HG02938 (cell line): ENCODE measurements around the gene RNF123.

Experiments
- ATAC-seq: cut with Tn5 transposase; IDR thresholded peaks from one replicate; pipeline ENCODE4 v1.9.1; 2021; ENCODE audit warnings: mild to moderate bottlenecking, moderate library complexity; ENCODE audit not compliant: unreplicated experiment

RNF123 gene

GRCh38 chr3:49700453-49701128 is 11.2 kb downstream of the RNF123 start:
- no peak for ATAC-seq

GRCh38 chr3:49701388-49702077 is 12.2 kb downstream of the RNF123 start:
- ATAC-seq, result no peak

GRCh38 chr3:49702672-49703071 is 13.3 kb downstream of the RNF123 start:
- ATAC-seq, result no peak

- ATAC-seq, result no peak
Measured at GRCh38 chr3:49703443-49703927, 14.1 kb downstream of the RNF123 start.

- ATAC-seq, result no peak
Measured at GRCh38 chr3:49703956-49704355, 14.6 kb downstream of the RNF123 start.

- ATAC-seq, result no peak
Measured at GRCh38 chr3:49704629-49705028, 15.3 kb downstream of the RNF123 start.

- no peak for ATAC-seq
Measured at GRCh38 chr3:49705390-49705960, 16.1 kb downstream of the RNF123 start.

GRCh38 chr3:49706456-49707112 is 17.2 kb downstream of the RNF123 start:
- no peak for ATAC-seq

GRCh38 chr3:49707113-49707480 is 17.7 kb downstream of the RNF123 start:
- no peak for ATAC-seq

- no peak for ATAC-seq
Measured at GRCh38 chr3:49709852-49710251, 20.5 kb downstream of the RNF123 start.

- ATAC-seq, result no peak
Measured at GRCh38 chr3:49711489-49711888, 22.1 kb downstream of the RNF123 start.

GRCh38 chr3:49712166-49712565 is 22.8 kb downstream of the RNF123 start:
- ATAC-seq, result no peak

- no peak for ATAC-seq
Measured at GRCh38 chr3:49712631-49713317, 23.4 kb downstream of the RNF123 start.

- no peak for ATAC-seq
Measured at GRCh38 chr3:49713336-49714105, 24.2 kb downstream of the RNF123 start.

- no peak for ATAC-seq
Measured at GRCh38 chr3:49714728-49715550, 25.6 kb downstream of the RNF123 start.

- ATAC-seq, result no peak
Measured at GRCh38 chr3:49715611-49716121, 26.3 kb downstream of the RNF123 start.

GRCh38 chr3:49716169-49716568 is 26.8 kb downstream of the RNF123 start:
- ATAC-seq, result no peak

- no peak for ATAC-seq
Measured at GRCh38 chr3:49716691-49717210, 27.4 kb downstream of the RNF123 start.
